GM12864 (cell line): ENCODE data around the gene SGO2.
A peak's percentile ranks its signal among the peaks of the same experiment; 100 is the strongest.

Experiments used
- DNase-seq: peaks from one replicate; pipeline ENCODE4 v3.0.0-alpha.2; 2011; ENCODE audit warnings: low read depth
- H3K4me3 ChIP-seq: 2 replicates; pipeline ENCODE4 v1.5.1; 2011; ENCODE audit warnings: mild to moderate bottlenecking, low read depth, low read length, control low read depth
- TF ChIP-seq, protein P1 (sequence below): IDR thresholded peaks from 2 replicates; pipeline ENCODE4 v1.5.1; 2011; ENCODE audit warnings: low read depth, mild to moderate bottlenecking, moderate library complexity, low read length, control low read depth, inconsistent platforms; ENCODE audit errors: missing control alignments

SGO2 gene, protein sequence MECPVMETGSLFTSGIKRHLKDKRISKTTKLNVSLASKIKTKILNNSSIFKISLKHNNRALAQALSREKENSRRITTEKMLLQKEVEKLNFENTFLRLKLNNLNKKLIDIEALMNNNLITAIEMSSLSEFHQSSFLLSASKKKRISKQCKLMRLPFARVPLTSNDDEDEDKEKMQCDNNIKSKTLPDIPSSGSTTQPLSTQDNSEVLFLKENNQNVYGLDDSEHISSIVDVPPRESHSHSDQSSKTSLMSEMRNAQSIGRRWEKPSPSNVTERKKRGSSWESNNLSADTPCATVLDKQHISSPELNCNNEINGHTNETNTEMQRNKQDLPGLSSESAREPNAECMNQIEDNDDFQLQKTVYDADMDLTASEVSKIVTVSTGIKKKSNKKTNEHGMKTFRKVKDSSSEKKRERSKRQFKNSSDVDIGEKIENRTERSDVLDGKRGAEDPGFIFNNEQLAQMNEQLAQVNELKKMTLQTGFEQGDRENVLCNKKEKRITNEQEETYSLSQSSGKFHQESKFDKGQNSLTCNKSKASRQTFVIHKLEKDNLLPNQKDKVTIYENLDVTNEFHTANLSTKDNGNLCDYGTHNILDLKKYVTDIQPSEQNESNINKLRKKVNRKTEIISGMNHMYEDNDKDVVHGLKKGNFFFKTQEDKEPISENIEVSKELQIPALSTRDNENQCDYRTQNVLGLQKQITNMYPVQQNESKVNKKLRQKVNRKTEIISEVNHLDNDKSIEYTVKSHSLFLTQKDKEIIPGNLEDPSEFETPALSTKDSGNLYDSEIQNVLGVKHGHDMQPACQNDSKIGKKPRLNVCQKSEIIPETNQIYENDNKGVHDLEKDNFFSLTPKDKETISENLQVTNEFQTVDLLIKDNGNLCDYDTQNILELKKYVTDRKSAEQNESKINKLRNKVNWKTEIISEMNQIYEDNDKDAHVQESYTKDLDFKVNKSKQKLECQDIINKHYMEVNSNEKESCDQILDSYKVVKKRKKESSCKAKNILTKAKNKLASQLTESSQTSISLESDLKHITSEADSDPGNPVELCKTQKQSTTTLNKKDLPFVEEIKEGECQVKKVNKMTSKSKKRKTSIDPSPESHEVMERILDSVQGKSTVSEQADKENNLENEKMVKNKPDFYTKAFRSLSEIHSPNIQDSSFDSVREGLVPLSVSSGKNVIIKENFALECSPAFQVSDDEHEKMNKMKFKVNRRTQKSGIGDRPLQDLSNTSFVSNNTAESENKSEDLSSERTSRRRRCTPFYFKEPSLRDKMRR

DNA sequence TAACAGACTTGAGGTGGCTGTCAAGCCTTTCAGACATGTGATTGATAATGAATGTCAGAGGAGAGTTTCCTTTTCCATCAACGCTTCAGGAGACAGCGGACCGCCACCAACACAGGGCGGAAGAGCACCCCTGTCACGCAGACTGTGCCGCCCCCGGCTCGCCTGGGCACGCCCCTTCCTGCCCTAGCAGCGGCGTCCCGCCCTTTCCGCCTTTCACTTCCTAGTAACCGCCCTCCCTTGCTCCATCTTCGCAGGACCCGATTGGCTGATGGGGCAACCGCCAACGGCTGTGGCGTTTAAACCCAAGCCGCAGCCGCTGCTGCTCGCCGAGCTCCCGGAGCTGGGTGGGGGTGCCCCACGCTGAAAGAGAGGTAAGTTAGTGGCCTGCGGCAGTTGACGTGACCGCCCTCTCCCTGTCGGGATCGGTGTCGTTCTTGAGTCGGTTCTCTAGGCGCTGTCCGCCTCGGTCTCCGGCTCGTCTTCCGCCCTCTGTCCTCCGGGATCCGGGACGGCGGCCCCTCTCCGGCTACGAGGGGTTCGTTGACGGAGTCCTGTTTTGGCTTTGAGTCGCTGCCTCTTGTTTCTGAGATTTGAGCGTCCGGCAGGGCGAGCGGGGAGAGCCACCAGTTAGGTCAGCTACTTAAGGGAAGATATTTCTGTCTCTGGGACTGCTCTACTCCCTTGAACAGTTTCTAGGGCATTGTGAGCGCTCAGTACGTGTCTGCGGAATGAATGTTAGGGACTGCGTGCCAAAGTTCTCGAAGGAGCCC, at the start of gene SGO2:
TSS of gene SGO2 (plus strand) at position 326 of the 770 bp plus-strand sequence. CDS start 6,769 bp downstream, outside the sequence.
- DNase-seq: peak; percentile 90
- H3K4me3 ChIP-seq: peak within 1 kb of the TSS; percentile 63
- TF ChIP-seq, protein P1, sequence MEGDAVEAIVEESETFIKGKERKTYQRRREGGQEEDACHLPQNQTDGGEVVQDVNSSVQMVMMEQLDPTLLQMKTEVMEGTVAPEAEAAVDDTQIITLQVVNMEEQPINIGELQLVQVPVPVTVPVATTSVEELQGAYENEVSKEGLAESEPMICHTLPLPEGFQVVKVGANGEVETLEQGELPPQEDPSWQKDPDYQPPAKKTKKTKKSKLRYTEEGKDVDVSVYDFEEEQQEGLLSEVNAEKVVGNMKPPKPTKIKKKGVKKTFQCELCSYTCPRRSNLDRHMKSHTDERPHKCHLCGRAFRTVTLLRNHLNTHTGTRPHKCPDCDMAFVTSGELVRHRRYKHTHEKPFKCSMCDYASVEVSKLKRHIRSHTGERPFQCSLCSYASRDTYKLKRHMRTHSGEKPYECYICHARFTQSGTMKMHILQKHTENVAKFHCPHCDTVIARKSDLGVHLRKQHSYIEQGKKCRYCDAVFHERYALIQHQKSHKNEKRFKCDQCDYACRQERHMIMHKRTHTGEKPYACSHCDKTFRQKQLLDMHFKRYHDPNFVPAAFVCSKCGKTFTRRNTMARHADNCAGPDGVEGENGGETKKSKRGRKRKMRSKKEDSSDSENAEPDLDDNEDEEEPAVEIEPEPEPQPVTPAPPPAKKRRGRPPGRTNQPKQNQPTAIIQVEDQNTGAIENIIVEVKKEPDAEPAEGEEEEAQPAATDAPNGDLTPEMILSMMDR: no peak

DNA sequence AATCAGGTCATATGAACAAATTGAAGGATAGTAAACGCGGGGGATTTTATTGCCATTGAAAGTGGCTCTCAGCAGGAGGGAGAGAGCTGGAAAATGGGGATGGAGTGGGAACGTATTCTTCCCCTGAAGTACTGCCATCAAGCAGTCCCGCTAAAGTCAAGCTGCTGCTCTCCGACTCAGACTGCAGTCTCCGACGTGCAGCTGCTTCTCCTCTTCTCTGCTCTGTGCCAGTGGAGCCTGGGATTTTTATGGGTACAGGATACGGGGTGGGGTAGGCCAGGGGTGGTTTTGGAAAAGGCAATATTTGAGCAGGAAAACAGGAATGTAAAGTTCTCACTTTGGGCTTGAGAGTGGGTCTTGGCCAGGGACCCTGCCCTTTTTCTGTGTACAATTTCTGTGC, 49.2 kb upstream of the SGO2 start:
- TF ChIP-seq, protein P1: no peak
- H3K4me3 ChIP-seq: no peak overlapping the region
- no peak for DNase-seq

DNA sequence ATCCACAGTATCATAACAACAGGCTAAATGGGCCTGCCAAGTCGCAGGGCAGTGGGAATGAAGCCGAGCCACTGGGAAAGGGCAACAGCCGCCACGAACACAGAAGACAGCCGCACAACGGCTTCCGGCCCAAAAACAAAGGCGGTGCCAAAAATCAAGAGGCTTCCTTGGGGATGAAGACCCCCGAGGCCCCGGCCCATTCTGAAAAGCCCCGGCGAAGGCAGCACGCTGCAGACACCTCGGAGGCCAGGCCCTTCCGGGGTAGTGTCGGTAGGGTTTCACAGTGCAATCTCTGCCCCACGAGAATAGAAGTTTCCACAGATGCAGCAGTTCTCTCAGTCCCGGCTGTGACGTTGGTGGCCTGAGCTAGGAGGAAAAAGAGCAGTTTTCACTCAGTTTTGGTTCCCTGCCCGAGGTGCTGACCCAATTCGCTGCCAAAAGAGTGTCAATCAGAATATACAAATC, 48.3 kb upstream of the SGO2 start:
- TF ChIP-seq, protein P1: no peak
- no peak for DNase-seq

DNA sequence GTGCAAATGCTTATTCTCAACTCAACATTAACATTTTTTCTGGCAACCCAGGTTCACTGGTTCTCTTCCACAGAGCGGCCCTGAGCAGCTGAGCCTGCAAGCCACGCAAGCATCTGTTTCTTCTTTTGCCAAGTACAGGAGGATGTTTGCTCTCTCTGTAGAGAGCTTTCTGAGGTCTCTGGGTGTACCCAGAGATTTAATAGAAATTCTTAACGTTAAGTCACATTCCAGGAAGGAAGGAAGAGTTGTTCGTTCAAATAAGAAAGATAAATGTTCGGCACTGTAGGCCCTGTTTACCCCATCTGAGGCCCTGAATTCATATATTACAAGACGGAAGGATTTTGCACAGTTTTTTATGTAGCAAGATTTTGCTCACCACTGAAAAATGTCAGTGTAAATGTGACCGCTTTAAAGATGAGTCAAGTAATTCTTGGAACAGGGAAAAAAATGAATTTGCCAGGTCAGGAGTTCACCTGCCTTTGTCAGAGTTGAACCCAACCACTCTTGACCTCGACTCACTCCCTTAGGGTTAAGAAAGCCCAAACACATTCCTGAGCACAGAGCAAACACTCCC, 46.2 kb upstream of the SGO2 start:
- H3K4me3 ChIP-seq: no peak overlapping the region
- no peak for DNase-seq
- TF ChIP-seq, protein P1: no peak

More for the DNA sequence above, 48.3 kb upstream of the SGO2 start:
- no peak overlapping the region for H3K4me3 ChIP-seq

DNA sequence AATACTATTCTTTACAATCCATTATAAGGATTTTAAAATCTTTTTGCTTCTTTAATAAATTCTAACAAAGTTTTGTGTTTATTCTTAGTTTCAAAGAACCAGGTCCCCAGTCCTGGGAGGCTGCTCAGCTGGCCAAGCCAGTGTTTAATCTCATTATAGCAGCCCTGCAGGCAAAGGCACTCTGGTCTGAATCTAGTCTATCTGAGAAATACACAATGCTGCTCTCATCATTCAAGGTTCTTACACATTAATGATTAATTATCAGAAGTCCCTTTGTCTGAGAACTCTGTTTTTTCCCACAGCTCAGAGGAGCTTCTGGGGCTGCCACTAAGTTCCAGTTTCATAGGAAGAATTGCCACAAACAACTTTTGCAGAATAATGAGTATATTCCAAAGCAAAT, 43.8 kb upstream of the SGO2 start:
- TF ChIP-seq, protein P1: no peak
- no peak for DNase-seq
- H3K4me3 ChIP-seq: no peak overlapping the region

DNA sequence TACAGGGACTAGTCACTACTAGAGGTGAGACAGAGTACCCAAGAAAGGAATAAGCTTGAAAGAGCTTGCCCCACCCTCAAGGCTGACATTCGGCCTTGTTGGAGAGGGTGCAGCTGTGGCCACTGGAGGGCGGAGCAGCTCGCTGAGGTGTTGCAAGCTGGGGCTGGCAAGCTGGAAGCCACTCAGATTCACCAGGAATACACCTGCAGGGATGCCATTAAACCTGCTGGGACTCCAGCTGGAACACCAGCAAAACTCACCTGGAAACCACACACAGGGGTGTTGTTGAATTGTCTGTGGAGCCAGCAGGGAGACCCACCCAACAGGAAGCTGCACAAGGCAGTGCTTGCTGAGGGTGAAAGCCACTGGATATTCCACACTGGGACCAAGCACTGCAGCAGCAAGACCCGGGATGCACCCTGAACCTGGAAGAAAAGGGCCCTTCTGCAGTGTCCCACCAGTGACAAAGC, 42.2 kb upstream of the SGO2 start:
- TF ChIP-seq, protein P1: peak; percentile 80
- no peak for DNase-seq
- no peak overlapping the region for H3K4me3 ChIP-seq
